HG02938 (cell line): ENCODE measurements around the gene OLFML2A.

Experiments used
- ATAC-seq: cut with Tn5 transposase; IDR thresholded peaks from one replicate; pipeline ENCODE4 v1.9.1; 2021; ENCODE audit warnings: mild to moderate bottlenecking, moderate library complexity; ENCODE audit not compliant: unreplicated experiment

The OLFML2A gene

DNA sequence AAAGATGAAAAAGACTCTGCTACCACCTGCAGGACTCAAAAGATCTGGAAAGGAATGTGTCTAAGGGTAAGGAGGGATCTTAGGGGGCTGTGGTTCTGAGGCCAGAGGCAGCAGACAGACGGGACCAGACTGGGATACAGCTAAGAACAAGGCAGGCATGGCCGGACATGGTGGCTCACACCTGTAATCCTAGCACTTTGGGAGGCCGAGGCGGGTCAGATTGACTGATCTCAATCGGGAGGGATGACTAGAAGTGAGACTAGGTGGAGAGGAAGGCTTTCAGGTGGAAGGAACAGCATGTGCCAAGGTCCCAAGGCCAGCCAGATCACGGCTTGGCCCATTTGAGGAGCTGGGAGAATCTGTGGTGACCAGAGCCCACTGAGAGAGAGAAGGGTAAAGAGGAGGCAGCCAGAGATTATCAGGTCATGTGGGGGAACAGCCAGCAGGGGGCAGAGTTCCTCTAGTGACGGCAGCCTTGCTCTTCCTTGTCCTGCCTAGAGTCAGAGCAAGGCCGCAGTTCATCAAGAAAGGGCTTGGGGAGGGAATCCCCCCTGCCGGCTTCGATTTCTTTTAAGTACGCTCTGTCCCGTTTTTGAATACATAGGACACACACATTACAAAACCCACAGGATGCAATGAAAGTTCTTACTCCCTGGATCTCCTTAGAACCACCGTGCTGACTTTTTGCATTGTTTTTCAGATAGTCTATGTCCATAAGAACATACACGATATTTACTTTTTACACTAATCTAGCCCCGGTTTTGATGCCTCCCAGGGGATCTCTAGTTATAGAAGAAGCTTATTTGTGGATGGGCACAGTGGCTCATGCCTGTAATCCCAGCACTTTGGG is 2.6 kb upstream of the OLFML2A start:
- ATAC-seq, result no peak

DNA sequence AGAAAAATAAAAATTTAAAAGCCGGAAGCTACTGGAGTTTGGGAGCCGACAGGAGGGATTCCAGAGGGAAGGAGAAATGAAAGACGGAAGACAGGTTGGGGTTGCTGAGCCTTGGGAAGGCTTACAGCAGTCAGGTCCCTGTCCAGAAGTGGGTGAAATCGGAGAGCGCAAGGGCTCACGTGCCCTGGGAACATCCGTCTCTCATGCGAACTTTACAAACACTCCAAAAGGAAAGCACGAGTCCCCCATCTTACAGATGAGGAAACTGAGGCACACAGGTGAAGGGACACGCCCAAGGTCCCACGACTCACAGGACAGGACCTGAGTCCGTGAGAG is 347 bp upstream of the OLFML2A start:
- no peak for ATAC-seq

DNA sequence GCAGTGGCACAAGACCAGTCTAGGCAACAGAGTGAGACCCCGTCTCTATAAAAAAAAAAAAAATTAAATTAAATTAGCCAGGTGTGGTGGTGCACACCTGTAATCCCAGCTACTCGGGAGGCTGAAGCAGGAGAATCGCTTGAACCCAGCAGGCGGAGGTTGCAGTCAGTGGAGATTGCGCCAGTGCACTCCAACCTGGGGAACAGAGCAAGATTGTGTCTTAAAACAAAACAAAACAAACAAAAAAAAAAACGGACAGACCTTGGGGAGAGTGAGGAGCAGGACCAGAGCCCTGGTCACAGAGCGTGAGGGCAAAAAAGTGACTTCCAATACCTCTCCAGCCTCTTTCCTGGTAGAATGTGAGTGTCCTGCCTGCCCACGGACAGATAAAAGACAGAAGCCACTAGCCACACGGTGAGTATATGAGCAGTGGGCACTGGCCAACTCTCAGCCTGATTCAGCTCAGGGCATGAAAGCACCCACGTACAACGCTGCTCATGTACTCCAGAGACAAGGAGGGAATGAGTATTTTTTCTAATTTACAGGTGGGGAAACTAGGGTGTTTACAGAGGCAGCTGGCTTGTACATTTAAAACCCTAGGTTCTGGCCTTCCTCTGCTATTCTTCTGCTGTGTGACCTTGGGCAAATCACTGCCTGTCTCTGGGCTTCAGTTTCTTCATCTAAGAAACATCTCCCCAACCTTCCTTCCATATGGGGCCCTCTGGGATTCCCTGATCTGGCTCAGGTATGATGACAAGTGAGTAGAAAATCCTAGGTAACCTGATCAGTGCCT is 1.8 kb downstream of the OLFML2A start:
- no peak for ATAC-seq

DNA sequence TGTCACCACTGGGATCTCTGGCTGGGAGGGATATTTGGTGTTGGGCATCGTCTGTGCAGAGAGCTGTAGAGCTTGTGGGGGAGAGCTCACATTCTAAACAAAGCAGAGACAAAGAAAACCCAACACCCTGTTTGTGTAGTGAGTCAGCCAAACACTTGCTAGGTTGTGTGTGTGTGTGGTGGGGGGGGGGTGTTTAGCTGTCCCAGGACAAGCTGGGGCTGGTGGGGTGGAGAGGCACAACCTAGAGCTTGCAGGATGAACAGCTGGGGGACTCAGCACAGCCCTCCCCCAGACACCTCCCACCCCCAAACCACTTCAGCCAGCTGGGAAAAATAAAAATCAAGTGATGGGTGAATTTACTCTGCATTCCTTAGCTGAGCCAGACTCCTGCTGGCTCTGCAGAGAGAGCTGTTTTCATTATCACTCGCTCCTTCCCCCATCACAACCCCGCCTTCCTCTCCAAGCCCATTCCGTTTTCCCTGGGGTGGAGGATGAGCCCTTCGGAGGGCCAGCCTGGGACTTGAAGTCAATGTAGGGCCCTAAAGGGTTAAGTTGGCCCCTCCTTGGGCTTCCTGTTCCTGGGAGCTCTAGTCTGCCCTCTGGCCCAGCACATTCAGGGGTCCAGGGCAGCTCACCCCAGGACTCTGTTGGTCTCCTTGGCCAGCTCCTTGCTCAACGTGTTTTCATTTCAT is 2.6 kb downstream of the OLFML2A start:
- no peak for ATAC-seq

DNA sequence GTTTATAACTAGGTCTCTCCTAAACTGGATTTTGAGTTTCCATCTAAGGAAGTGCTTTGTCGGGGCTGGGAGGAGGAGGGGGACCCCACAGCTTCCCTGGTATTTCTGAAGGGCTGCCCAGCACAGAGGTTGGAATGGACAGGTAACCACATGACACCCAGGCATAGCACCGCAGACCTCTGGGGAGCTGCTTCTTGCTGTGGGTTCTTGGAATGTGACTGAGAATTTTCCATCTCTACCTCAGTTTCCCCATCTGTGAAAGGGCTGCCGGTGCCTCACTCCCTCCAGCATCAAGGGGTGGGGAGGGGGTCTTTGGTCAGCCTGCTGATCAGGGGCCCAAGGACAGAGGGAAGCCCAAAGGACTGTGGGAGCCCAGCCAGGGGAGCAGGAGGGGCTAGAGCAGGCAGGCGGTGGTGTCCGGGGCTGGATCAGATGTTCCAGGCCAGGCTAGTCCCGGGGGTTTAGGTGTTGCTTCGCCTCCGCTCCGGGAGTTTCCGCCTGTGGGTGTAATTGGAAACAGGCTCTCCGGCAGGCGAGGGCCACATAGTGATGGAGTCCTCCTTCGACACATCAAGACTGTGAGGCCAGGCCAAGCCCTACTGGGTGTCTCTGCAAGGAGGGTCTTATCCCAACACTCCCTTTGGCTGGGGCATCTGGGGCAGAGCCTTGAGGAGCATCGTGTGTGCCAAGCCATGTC is 3.3 kb downstream of the OLFML2A start:
- ATAC-seq, result no peak

DNA sequence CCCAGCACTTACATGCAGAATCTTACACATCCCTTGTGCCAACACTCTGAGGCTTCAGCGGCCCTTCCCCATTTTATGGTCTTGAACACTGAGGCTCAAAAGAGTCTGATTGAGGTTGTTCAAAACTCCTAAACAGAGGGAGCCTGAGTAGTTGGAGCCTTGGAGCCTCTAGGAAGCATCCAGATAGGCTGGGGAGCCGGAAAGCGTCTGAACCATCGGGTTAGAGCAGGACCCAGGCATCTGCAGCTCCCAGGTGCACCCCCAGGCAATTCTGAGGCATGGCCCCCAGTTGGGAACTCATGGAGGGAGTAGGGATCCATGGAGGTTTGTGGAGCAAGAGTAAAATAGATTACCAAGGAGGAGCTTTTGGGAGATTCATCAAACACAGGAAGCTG is 3.8 kb downstream of the OLFML2A start:
- no peak for ATAC-seq

DNA sequence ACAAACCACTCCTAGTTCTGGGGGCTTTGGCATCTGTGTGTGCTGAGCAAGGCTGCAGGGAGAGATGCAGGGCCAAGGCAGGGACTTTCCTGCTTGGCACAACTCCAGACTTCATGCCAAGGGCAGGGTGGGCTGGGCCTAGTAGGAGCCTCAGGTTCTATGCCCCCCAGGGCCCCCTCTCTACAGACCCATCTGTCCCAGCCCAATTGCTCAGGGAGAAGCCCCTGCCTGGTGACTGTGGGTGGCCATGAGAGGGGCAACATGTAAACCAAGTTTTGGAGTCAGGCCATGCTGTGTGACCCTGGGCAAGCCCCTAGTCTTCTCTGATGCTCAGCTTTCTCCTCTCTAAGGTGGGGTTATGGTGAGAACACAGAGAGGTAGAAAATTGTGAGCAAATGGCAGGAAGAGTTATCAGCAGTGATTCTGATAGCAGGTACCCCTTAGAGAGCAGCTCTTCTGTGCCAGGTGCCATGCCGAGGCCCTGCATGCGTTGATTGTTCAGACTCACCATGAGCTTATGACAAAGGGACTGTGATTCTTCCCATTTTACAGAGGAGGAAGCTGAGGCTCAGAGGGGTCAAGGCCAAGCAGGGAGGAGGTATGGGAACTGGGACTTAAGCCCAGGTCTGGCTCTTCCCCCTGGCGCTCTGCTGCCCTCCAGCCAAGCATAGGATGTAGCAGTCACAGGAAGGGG is 5.2 kb downstream of the OLFML2A start:
- no peak for ATAC-seq

DNA sequence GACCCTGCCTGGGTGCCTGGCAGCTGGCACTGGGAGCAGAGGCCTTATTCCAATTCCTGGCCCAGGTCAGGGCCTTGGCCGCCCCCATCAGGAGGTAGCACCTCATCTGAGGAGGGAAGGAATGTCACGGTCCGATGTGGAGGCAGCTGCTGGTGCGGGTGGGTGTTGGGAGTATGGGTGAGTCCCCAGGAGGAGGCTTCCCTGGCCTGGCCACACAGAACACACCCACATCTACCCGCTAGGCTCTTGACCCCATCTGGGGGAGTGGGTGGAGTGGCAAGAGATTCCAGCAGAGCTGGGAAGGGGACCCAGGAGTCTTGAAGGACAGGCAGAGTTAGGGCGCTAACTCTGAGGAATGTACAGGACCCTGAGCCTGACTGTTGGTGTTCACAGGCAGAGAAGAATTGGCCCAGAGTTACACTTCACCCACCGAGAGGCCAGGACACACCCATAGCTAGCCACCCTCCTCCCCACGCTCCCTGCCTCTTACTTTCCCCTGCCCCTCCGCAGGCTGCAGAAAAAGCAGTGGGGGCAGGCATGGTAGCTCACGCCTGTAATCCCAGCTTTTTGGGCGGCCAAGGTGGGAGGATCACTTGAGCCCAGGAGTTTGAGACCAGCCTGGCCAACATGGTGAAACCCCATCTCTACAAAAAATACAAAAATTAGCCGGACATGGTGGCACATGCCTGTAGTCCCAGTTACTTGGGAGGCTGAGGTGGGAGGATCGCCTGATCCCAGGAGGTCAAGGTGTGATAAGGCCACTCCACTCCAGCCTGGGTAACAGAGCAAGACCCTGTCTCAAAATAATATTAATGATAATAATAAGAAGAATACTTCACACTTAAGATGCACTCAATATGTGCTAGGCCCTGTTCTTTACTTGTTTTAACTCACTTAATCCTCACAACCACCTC is 6.0 kb downstream of the OLFML2A start:
- ATAC-seq, result no peak

DNA sequence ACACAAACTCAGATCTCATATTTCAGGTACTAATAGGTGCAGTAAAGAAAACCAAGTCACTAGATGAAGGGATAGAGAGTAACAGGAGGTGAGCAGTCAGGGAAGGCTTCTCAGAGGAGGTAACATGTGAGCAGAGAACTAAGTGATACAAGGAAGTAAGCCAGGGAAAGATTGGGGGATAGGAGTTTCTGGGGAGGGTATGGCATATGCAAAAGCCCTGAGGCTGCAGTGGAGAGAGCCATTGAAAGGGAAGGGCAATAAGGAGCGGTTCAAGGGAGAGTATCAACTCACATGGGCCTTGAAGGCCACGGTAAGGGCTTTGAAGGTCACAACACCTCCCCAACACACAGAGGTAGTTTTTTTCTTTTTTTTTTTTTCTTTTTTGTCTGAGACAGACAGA is 6.9 kb downstream of the OLFML2A start:
- ATAC-seq, result no peak

DNA sequence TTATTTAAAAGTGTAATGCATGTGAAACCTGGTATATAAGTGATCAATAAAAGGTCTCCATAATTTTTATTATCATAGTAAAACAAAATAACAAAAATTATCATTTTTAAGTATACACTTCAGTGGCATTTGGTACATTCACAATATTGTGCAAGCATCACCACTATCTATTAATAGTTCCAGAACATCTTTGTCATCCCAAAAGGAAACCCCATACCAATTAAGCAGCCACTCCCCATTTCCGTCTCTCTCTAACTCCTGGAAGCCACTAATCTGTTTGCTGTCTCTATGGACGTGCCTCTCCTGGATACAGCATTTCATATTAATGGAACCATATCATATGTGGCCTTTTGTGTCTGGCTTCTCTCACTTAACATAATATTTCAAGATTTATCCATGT is 7.6 kb downstream of the OLFML2A start:
- no peak for ATAC-seq

DNA sequence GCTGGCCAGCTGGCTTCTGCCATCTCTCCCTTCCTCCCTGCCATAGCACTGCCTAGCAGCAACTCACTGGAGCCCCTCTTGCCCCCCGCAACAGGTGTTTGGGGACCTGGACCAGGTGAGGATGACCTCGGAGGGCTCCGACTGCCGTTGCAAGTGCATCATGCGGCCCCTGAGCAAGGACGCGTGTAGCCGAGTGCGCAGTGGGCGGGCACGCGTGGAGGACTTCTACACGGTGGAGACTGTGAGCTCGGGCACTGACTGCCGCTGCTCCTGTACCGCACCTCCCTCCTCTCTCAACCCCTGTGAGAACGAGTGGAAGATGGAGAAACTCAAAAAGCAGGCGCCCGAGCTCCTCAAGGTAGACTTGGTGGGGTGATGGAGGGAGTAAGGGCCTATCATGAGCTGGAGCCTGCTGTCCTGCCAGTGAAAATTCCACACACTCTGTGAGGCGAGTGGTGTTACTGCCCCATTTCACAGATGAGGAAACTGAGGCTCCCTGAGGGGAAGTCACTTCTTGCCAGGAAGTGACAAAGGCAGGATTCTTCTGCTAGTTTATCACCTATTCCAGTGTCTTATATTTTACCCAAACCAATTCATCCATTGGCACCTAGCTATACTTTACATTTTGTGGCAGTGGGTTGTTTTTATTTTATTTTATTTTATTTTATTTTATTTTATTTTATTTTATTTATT is 10.1 kb downstream of the OLFML2A start:
- ATAC-seq, result no peak

DNA sequence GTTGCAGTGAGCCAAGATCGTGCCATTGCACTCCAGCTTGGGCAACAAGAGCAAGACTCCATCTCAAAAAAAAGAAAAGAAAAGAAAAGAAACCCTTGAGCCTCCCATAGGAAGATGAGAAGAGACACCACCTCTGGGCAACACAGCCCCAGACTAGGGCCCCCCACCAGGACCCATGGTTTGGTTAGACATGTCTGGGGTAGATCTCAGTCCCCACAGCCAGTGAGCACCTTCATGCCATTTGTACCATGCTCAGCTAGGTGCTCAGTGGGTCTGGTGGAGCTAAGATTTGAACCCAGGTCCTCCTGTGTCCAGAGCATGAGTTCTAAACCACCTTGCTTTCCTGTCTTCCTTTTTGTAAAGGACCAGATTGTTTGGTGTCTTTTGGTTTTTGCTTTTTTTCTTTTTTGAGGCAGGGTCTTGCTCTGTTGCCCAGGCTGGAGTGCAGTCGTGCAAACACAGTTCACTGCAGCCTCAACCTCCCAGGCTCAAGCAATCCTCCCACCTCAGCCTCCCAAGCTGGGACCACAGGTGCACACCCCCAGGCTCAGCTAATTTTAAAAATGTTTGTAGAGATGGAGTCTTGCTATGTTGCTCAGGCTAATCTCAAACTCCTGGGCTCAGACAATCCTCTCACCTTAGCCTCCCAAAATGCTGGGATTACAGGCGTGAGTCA is 11.7 kb downstream of the OLFML2A start:
- ATAC-seq, result no peak

DNA sequence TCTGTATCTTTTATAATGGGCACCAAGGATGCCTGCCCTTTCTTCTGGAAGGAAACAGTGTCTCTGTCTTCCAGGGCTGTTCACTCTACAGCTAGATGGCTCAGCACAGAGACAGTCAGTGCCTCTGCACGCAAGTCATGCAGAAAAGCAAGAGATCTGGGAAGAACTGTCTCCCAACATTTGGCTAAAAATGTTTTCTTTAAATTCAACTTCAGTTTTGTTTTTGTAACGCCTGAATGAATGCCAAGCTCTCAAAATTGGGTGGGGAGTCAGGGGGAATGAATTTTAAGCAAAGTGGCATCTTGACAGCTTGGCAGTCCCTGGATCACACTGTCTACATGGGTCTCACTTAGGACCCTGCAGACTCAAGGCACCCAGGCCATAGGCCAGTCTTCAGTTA is 12.6 kb downstream of the OLFML2A start:
- no peak for ATAC-seq

DNA sequence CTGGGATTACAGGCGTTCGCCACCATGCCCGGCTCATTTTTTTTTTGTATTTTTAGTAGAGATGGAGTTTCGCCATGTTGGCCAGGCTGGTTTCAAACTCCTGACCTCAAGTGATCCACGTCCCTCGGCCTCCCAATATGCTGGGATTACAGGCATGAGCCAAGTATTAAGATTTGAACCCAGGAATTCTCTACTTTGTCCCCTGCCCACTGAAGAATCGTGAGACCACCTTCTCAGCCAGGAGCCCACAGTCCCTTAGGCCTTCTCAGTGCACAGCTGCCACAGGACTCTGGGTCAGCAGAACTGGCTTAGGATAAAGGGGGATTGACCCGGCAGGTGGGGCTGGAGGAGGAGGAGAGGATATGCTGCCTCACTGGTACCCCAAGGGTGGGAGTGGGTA is 13.4 kb downstream of the OLFML2A start:
- no peak for ATAC-seq

DNA sequence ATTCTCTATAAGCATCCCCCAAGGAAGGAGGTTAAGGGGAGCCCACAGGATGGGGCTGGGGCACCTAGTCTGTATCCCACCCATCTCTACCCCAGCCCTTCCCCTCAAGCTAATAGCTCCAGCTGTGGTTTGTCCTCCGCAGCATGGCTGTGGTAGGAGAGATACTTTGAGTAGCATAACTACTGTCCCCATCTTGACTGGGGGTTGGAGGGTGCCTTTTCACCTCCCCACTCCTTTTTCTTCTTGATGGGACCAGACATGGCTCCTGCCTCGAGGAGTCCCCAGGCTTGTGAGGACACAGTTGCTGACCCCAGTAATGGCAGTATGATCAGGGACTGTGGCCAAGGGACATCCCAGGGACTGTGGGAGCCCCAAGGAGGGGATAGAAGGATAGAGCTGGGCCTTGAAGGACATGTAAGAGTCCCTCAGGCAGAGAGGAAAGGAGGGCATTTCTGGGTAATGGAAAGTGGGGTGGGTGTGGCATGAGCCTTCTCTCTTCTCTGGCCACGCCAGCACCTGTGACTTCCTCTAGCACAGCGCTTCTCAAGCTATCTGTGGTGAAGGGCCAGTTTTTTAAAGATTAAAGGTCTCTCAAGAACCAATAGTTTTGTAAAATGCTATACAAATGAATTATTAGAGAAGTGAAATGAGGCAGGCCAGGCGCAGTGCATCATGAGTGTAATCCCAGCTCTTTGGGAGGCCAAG is 14.0 kb downstream of the OLFML2A start:
- ATAC-seq, result no peak

DNA sequence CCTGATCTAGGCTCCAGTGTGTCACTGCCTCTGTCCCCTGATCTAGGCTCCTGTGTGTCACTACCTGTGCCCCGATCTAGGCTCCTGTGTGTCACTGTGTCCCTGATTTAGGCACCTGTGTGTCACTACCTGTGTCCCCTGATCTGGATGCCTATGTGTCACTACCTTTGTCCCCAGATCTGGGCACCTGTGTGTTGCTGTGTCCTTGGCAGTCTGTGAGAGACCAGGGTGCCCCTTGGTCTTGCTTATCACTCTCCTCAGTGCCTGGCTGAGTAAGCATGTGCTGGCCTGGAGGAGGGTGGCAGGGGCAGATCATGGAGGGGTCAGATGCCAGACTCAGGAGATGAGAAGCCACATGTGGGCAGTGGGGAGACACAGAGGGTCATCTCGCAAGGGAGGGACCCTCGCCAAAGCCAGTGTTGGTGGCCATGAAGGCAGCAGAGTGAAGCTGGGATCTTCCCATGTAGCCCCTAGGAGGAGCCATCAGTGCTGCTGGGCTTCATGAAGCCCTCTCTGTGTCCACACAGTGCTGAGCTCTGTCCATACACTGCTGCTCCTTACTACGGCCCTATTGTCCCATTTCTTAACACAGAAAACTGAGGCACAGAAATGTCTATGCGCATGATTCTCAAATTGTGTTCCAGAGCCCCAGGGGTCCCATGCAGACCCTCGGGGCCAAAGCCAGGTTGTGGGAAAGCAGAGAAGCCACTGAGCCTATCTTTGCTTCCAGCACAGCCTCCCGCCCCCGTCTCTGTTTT is 15.5 kb downstream of the OLFML2A start:
- no peak for ATAC-seq

DNA sequence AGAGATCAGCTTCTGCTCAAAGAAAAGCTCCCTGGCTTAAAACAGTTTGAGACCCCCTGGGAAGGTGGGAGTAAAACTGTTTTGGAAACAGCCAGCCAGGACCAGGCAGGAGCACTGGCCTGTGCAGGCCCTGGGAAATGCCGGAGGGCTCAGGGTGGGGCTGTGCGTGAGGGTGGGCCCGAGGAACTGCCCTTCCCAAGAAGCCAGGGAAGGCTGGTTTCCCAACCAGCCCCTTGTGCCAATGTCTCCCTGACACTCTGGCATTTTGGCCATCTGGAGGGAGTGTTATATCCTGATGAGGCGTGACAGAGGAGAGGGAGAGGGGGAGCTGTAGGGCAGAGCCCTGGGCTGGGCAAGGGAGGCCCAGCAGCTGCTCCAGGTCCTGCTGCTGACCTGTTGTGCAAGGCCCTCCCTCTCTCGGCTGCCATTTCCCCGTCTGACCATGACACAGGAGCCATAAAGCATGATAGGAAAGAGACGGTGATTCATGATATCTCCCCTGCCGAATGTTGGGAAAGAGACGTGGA is 16.1 kb downstream of the OLFML2A start:
- no peak for ATAC-seq
